ENCODE data around the gene IGFBP6.

GRCh38 chr12:53082637-53083175 is 14.8 kb upstream of the IGFBP6 start:
- no peak for TF ChIP-seq BRCA1 (IDR thresholded peaks at IDR 0.05)
- TF ChIP-seq BRCA1 (CRISPR knock-in tag; IDR thresholded peaks at IDR 0.05): no peak
- no peak for TF ChIP-seq NELFE (IDR thresholded peaks at IDR 0.05; ENCODE audit: insufficient read depth, insufficient read length)
- TF ChIP-seq, protein P1, sequence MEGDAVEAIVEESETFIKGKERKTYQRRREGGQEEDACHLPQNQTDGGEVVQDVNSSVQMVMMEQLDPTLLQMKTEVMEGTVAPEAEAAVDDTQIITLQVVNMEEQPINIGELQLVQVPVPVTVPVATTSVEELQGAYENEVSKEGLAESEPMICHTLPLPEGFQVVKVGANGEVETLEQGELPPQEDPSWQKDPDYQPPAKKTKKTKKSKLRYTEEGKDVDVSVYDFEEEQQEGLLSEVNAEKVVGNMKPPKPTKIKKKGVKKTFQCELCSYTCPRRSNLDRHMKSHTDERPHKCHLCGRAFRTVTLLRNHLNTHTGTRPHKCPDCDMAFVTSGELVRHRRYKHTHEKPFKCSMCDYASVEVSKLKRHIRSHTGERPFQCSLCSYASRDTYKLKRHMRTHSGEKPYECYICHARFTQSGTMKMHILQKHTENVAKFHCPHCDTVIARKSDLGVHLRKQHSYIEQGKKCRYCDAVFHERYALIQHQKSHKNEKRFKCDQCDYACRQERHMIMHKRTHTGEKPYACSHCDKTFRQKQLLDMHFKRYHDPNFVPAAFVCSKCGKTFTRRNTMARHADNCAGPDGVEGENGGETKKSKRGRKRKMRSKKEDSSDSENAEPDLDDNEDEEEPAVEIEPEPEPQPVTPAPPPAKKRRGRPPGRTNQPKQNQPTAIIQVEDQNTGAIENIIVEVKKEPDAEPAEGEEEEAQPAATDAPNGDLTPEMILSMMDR (IDR thresholded peaks at IDR 0.05 in 2 of 3, conservative IDR thresholded peaks at IDR 0.05 in 1 of 3; ENCODE audit: insufficient read depth in 2 of 3, low read depth in 1 of 3, low read length in 3 of 3): no peak
- TF ChIP-seq MAX (CRISPR knock-in tag; IDR thresholded peaks at IDR 0.05): no peak
- no peak for TF ChIP-seq NRF1 (conservative IDR thresholded peaks at IDR 0.05 in 1 of 2, IDR thresholded peaks at IDR 0.05 in 1 of 2)
- TF ChIP-seq NFE2 (IDR thresholded peaks at IDR 0.05; ENCODE audit: low read depth): no peak
- TF ChIP-seq, protein P2, sequence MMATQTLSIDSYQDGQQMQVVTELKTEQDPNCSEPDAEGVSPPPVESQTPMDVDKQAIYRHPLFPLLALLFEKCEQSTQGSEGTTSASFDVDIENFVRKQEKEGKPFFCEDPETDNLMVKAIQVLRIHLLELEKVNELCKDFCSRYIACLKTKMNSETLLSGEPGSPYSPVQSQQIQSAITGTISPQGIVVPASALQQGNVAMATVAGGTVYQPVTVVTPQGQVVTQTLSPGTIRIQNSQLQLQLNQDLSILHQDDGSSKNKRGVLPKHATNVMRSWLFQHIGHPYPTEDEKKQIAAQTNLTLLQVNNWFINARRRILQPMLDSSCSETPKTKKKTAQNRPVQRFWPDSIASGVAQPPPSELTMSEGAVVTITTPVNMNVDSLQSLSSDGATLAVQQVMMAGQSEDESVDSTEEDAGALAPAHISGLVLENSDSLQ (IDR thresholded peaks at IDR 0.05): no peak
- no peak for TF ChIP-seq U2AF1 (optimal IDR thresholded peaks at IDR 0.05; ENCODE audit: low read depth, low read length)
- TF ChIP-seq, protein P3, sequence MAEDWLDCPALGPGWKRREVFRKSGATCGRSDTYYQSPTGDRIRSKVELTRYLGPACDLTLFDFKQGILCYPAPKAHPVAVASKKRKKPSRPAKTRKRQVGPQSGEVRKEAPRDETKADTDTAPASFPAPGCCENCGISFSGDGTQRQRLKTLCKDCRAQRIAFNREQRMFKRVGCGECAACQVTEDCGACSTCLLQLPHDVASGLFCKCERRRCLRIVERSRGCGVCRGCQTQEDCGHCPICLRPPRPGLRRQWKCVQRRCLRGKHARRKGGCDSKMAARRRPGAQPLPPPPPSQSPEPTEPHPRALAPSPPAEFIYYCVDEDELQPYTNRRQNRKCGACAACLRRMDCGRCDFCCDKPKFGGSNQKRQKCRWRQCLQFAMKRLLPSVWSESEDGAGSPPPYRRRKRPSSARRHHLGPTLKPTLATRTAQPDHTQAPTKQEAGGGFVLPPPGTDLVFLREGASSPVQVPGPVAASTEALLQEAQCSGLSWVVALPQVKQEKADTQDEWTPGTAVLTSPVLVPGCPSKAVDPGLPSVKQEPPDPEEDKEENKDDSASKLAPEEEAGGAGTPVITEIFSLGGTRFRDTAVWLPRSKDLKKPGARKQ (CRISPR knock-in tag; IDR thresholded peaks at IDR 0.05): no peak
